CD4-positive, alpha-beta T cell treated with Interleukin-4 for 1 hour (primary cell): ENCODE data around the gene NEU4.
"Not testable (repeated sequence)": the region's sequence is repeated elsewhere in the genome, so short reads cannot be mapped to it uniquely, and the experiment has no call there.

Experiments used
- DNase-seq, 2 donors: peaks; one replicate each; pipeline ENCODE4 v3.0.0-alpha.2; 2020 to 2022

NEU4 gene, protein sequence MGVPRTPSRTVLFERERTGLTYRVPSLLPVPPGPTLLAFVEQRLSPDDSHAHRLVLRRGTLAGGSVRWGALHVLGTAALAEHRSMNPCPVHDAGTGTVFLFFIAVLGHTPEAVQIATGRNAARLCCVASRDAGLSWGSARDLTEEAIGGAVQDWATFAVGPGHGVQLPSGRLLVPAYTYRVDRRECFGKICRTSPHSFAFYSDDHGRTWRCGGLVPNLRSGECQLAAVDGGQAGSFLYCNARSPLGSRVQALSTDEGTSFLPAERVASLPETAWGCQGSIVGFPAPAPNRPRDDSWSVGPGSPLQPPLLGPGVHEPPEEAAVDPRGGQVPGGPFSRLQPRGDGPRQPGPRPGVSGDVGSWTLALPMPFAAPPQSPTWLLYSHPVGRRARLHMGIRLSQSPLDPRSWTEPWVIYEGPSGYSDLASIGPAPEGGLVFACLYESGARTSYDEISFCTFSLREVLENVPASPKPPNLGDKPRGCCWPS

DNA sequence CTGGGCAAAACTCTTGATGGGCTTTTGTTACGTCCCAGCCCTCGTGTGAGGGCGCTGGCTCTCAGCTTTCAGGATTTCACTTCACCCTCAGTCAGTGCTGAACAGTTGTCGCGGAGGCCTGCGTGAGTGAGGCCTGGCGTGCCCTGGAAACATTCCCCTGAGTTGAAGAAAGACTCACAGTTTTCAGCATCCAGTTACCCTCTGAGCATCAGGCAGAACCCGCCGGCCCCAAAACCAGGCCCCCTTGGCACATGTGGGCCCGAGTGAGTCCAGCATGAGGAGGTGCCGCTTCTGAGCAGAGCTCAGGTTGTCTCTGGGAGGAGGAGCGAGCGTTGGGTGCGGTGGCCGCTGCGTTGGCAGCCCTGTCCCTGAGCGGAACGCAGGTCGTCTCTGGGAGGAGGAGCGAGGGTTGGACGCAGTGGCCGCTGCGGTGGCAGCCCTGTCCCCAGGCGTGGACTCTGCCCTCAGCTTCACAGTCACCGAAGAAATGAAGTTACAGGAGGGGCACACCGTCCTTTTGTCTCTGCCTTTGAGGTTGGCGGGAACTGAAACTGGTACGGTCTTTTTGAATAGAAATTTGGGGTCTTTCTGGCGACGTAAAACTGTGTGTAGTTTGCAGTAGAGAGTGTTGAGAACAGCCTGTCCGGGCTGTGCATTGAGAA lies at the start of gene NEU4:
Gene NEU4, plus strand, starts transcription at position 473 of the 662 bp plus-strand sequence. CDS start 5,292 bp downstream, outside the sequence.
- DNase-seq = no peak

DNA sequence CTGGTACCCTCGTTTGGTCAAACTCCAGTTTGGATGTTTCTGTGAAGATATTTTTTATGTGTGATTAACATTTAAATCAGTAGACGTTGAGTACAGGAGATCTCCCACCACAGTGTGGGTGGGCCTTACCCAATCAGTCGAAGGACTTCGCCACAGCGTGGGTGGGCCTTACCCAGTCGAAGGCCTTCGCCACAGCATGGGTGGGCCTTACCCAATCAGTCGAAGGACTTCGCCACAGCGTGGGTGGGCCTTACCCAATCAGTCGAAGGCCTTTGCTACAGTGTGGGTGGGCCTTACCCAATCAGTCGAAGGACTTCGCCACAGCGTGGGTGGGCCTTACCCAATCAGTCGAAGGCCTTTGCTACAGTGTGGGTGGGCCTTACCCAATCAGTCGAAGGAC lies 49.1 kb upstream of the NEU4 start:
- DNase-seq = not testable (repeated sequence)

DNA sequence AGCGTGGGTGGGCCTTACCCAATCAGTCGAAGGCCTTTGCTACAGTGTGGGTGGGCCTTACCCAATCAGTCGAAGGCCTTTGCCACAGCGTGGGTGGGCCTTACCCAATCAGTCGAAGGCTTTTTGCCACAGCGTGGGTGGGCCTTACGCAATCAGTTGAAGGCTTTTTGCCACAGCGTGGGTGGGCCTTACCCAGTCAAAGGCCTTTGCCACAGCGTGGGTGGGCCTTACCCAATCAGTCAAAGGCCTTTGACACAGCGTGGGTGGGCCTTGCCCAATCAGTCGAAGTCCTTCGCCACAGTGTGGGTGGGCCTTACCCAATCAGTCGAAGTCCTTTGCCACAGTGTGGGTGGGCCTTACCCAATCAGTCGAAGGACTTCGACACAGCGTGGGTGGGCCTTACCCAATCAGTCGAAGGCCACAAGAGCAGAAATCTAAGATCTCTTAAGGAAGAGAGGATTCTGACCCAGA lies 48.7 kb upstream of the NEU4 start:
- DNase-seq = no peak

DNA sequence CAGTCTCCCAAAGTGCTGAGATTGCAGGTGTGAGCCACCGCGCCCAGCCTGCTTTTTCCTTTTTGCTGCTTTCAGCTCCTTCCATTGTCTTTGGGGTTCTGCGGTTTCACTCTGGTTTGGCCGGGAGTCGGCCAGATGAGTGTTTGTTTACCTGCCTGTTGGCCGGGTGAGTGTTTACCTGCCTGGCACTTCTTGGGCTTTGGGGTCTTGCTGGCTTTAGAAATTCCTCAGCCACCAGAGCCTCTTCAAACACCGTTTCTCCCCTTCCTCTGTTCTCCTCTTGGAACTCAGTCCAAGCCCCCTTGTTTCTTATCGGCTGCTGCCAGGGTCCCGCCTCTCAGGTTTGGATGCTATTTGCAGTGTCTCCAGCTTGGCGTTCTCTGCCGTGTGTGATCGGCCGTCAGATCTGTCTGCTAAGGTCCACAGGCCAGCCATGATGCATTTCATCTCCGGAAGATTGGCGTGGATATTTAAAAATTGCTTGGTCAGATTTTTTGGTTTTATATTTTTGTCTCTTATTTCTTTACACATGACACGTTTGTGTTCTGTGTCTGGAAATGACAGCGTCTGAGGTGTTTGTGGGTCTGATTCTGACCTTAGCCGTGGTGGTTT lies 46.6 kb upstream of the NEU4 start:
- DNase-seq = peak in 1 of 2 donors; percentile 34

DNA sequence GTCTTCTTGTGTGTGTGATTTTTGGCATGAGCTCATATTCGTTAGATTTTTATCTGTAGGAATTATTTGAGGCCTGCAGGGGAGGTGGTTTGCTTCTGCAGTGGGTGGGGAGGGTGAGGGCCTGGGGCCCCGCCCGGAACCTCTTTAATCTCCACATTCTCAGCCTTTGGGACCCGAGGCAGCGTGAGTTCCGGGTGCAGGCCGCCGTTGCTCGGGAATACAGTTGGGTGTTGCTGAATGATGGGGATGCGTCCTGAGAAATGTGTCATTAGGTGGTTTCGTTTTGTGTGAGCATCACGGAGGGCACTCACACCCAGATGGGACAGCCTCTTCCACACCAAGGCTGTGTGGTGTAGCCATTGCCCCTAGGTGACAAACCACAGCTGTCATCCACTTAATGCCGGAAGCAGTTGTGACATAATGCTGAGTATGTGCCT lies 46.0 kb upstream of the NEU4 start:
- DNase-seq = peak; percentile 76 to 85

DNA sequence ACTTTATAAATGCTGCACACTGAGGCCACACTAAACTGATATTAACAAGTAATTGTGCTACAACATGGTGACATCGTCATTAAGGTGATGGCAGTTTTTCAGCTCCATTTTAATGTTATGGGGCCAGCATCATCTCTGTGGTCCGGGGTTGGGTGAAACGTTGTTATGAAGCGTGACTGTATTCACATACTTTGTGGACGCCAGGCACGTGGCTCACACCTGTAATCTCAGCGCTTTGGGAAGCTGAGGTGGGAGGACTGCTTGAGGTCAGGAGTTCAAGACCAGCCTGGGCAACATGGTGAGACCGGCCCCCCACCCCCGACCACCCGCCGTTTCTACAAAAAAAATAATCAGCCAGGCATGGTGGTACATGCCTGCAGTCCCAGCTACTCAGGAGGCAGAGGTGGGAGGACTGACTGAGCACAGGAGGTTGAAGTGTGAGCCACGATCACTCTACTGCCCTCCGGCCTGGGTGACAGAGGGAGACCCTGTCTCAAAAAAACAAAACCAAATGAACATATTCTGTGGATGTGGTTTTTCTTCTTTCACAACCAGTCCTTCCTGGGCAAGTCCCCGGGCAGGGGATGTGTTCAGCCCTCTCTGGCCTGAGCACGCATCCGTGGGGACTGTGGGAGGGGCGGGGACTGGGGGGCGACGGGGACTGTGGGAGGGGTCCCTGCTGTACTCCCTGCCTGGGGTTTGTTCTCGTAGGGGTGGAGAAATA lies 45.3 kb upstream of the NEU4 start:
- DNase-seq = peak; percentile 23 to 43

DNA sequence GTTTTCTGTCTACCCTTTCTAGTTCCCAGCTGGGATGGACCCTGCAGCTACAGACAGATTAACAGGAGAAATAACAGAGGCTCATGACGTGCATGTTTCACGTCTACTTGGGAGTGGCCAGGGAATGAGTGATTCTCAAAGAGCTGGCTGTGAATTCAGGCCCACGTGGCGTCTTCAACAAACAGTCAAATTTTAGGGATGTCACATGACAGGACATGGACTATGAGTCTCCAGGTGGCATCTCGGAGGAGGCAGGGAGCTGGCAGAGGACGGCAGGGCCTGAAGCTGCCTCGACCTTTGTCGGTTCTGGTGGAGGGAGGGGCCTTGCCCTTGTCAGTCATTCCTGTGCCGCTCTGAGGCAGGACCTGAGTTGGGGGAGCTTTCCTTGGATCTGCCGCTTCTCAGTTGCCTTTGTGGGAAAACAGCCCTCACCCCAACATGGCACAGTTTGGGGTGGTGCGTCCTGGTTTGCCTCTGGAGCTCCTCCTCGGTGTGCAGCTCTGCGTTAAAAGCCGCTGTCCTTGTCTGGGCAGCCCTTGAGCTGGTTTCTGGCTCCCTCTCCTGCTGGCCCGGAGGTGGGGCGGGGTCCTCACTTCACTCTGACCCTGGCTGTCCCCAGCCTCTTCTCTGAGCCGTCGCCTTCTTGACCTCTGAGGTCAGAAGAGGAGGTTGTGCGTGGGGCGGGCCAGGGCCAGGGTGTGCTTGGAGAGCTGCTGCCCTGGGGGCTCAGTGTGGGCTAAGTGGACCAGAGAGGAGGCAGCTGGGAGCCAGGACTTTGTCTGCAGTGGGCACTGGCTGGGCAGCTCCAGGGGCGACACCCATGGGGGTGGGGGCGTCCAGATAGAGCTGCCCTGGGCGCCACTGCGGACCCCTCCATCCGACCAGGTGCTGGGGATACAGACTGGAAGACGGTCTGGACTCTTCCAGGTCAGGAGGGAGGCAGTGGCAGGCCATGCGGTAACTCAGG lies 44.4 kb upstream of the NEU4 start:
- no peak for DNase-seq

DNA sequence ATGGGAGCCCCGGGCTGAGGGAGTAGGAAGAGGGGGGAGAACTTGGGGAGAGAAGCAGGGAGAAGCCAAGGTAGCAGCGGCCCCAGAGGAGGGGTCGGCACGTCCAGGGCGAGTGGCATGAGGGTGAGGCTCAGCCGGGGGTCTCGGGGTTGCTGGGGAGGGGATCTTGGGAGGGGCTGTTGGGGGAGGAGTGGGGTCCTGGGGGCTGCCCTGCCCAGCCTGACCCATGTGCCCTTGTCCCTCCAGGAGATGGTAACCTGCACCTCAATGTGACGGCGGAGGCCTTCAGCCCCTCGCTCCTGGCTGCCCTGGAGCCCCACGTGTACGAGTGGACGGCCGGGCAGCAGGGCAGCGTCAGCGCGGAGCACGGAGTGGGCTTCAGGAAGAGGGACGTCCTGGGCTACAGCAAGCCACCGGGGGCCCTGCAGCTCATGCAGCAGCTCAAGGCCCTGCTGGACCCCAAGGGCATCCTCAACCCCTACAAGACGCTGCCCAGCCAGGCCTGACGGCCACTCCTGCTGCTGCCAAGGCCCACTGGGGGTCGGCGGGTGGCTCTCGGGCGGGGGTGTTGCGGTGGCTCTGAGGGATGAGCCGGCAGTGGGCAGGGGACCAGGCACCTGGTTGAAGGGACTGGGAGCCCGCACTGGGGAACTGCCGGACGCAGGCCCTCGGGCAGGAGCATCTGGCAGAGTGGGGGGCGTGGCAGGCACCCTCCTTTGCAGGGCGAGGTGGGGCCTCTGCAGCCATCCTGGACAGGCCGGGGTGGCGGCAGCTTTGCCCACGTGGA lies 41.3 kb upstream of the NEU4 start:
- no peak for DNase-seq

DNA sequence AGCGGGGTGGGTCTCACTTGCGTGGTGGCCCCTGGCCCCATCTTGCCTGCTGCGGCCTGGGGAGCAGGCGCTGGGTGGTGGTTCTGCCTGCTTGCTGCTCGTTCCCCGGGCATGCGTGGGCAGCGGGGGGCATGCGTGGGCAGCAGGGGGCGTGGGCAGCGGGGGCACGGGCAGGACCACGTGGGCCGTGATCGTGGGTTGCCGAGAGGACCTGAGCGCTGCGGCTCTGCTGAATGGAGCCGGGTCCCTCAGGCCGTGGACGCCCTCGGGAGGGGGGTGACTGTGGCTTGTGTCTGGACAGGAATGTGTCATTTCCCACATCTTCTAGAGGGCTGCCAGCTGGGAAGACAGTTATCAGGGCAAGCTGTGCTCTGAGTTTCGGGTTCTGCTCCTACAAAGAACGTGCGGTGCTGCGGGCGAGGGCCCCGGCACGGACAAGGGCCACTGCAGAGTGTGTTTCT lies 40.7 kb upstream of the NEU4 start:
- DNase-seq = no peak

DNA sequence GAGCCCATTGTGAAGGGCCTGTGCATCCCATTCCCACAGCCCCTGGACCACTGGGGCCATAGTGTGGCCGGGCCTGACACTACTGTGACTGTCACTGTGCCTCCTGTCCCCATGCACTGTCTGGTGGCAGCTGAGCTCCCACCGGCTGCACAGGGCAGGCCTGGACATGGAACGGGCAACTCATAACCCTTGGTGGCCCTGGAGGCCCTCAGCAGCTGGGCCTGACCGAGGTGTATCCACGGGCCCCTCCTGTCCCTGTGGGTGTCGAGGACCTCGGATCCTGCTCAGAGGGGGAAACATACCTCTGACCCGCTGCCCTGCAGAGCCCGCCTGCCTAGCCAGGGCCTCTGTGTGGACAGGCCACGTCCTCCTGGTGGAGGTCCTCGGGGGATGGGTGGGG lies 40.1 kb upstream of the NEU4 start:
- DNase-seq = no peak

DNA sequence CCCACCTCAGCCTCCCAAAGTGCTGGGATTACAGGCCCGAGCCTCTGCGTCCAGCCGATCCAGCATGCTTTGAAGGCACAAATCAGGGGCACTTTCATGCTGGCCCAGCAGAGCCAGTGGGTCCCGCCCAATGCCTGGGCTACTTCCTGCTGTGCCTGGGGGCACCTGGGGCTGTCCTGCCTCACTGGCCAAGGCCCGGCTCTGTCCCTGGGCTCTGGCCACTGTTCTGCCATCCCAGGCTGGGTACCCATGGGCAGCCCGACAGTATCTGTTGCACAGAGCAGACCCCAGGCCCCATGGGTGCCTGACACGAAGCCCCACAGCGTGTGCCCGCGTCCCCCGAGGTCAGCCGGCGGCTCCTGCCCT lies 39.2 kb upstream of the NEU4 start:
- no peak for DNase-seq

DNA sequence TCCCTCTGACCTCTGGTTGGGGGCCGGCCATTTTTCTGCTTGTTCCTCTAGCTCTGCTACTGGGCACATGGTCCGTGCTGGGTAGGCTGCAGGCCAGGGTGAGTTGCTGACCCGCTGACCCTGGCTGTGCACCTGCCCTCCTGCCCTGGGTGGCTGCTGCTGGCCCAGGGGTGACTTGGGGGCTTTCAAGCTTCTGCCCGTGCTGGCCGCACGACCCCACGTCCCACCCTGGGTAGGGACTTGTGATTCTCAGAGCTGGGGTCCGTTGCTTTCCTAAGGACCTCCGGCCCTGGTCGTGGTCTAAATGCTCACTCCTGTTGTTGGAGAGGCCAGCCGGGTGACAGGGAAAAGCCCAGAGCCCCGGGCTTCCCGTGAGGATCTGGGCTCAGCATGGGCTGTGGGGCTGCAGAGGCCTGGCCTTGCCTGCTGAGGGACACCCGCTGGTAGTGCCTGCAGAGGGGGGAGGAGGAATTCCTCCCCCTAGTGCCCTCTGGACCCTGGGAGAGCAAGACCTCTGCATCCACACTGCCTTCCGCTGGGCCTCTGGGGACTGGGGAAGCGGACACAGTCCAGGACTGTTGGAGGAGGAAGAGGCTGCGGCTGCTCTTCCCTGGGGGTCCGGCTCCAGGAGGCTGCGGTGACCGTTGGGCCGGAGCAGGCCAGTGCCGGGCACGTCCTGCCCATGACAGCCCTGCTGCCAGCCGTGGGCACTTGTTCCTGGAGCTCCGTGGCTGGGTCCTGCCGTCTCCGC lies 38.6 kb upstream of the NEU4 start:
- no peak for DNase-seq

DNA sequence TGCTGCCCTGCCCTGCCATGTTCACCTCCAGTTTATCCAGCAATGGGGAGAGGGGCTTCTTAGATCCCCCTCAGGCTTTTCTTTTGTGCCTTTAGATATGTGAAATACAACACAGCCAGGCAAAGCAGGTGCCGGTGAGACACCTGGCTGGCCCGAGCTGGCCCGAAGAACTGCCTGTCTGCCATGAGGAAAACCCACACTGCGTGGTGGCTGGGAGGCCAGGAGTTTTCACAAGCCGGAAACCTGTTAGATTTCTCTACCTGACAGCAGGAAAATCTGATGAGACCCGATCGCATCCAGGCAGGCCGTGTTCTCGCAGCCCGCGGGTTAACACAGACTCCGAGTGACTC lies 38.1 kb upstream of the NEU4 start:
- DNase-seq = no peak

DNA sequence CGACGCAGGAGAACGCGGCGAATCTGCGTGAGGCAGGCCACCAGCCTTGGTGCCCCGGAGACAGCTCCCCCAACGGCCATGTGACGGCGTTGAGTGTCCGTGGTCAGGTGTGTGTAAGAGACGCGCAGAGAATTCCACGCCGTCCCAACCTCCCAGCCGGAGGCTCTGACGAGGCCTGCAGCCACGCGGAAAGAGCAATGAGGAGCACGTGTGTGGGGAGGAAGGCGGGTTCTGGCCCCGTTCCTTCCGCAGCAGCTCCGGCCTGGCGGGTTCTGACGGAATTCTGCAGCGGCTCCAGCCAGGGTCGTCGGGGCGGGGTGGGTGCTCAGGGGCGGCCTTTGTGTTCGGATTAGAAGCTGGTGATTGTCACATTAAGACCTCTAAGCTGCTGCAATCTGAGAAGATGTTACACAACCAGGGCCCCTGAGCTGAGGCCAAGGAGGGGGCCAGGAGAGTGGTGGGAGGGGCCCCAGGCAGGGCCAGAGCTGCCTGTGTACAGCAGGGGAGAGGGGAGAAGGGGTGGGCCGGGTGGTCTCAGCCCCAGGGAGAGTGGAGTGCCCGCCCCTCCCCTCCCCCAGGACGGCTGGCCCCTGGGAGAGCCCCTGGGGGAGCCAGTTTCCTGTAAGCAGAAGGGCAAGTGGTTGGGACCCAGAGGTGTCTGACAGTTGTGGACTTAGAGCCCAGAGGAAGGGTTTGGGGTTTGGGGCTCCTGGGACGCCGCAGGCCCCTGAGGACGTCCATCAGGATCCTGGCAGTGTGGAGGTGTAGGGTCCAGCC lies 37.5 kb upstream of the NEU4 start:
- no peak for DNase-seq

DNA sequence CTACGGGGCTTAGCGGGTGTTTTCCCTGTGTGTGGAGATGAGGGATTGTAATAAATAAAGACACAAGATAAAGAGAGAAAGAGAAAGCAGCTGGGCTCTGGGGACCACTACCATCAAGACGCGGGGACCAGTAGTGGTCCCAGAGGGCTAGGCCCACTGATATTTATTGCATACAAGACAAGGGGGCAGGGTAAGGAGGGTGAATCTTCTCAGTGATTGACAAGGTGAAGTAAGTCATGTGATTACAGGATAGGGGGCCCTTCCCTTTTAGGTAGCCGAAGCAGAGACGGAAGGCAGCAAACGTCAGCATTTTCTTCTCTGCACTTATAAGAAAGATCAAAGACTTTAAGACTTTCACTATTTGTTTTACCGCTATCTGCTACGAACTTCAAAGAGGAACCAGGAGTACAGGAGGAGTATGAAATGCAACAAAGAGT lies 36.9 kb upstream of the NEU4 start:
- DNase-seq = peak in 1 of 2 donors; percentile 66

DNA sequence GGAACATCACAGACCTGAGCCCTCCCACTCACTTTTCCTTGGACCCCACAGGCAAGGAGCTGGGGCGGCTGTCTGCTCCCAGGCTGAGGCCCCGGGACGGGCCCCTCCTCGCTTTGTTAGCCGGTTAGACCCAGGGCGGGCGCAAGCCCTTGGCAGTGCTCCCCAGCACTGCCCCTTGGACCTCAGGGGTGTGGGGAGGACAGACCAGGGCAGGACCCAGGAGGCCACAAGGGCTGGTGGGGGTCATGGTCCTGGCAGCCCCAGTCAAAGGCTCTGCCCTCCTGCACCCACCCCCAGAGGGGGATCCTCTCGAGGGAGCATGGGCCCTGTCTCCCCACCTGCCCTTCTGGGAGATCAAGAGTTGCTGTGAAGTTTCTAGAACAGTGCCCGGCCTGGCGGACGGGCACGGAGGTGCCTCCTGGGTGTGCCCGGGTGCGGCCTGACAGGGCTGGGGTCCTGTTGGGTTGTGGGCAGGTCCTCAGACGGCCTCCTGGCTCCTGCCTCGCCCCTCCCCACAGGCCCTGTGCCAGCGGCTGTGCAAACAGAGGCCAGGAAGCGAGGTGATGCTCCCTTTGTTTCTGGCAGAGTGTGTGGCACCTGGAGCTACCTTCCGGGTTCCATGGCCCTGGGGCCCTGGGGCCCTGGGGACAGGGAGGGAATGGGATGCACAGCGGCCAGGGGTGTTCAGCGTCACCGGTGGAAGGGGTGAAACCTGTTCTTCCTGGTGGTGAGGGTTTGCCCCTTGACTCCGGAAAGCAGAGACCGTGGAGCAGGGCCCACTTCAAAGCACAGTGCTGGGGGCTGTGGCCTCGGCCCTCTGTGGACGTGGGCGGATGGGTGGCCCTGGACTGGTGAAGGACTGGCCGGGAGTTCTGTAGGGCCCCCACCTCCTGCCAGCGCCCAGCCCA lies 35.2 kb upstream of the NEU4 start:
- no peak for DNase-seq

DNA sequence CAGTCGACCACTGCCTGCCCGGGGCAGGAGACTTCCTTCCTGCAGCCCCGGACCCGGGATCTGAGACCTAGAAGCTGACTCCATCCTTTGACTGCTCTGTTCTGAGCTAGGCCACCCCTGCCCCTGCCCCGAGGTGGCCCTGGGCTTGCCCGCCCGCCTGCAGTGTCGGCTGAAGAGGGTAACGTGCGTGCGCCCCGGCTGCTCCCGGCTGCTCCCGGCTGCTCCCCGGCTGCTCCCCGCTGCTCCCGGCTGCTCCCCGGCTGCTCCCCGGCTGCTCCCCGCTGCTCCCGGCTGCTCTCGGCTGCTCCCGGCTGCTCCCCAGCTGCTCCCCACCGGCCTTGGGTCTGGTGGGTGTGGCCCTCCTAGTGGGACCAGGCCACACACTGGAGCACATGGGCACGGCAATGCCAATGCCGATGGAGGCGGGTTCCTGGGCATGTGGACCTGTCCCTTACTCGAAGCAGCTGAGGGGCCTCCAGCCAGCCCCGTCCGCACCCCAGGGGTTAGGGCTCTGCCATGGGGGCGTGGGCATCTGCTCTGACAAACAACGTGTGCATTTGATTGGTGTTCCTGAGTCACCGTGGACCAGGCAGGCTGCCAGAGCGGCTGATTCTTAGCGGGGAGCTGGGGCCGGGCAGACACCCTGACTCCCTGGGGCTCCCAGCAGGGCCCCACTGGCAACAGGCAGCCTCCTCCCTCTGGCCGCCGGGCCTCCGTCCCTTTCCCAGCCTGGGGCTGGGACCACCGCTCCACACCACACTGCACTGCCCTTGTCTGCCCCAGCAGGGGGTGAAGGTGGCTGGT lies 34.4 kb upstream of the NEU4 start:
- DNase-seq = no peak
